Activated CD8-positive, alpha-beta memory T cell treated with anti-CD3 and anti-CD28 coated beads, Interleukin-2, amount 50 U/mL, for 1 hour (primary cell): ENCODE data around the gene TMPRSS9.

Experiments
- DNase-seq: peaks from one replicate; pipeline ENCODE4 v3.0.0-alpha.2; 2020; ENCODE audit errors: extremely low read depth

Gene TMPRSS9

GRCh38 chr19:2434721-2435265, 74.7 kb downstream of the TMPRSS9 start:
- DNase-seq: no peak

GRCh38 chr19:2436384-2436783, 76.3 kb downstream of the TMPRSS9 start:
- DNase-seq: no peak

GRCh38 chr19:2436926-2437325, 76.9 kb downstream of the TMPRSS9 start:
- no peak for DNase-seq

GRCh38 chr19:2438178-2438577, 78.1 kb downstream of the TMPRSS9 start:
- DNase-seq: no peak

- no peak for DNase-seq
Measured at GRCh38 chr19:2440515-2440914, 80.5 kb downstream of the TMPRSS9 start.

- DNase-seq: no peak
Measured at GRCh38 chr19:2441096-2441752, 81.2 kb downstream of the TMPRSS9 start.

GRCh38 chr19:2443116-2443784, 83.2 kb downstream of the TMPRSS9 start:
- DNase-seq: no peak

GRCh38 chr19:2443785-2444182, 83.7 kb downstream of the TMPRSS9 start:
- no peak for DNase-seq

GRCh38 chr19:2444251-2445002, 84.4 kb downstream of the TMPRSS9 start:
- no peak for DNase-seq

GRCh38 chr19:2446381-2446780, 86.3 kb downstream of the TMPRSS9 start:
- no peak for DNase-seq

GRCh38 chr19:2449019-2449418, 89.0 kb downstream of the TMPRSS9 start:
- DNase-seq: no peak

GRCh38 chr19:2451138-2451537, 91.1 kb downstream of the TMPRSS9 start:
- no peak for DNase-seq

- DNase-seq: no peak
Measured at GRCh38 chr19:2451741-2452140, 91.7 kb downstream of the TMPRSS9 start.

- no peak for DNase-seq
Measured at GRCh38 chr19:2453431-2454025, 93.5 kb downstream of the TMPRSS9 start.

GRCh38 chr19:2454199-2454961, 94.3 kb downstream of the TMPRSS9 start:
- DNase-seq: no peak

GRCh38 chr19:2454962-2455850, 95.1 kb downstream of the TMPRSS9 start:
- DNase-seq: no peak

GRCh38 chr19:2455851-2456570, 95.9 kb downstream of the TMPRSS9 start:
- no peak for DNase-seq

- DNase-seq: no peak
Measured at GRCh38 chr19:2457394-2458037, 97.5 kb downstream of the TMPRSS9 start.

- no peak for DNase-seq
Measured at GRCh38 chr19:2458054-2458453, 98.0 kb downstream of the TMPRSS9 start.
